Measurements from ENCODE around the gene PRRC2A.

Gene PRRC2A

DNA sequence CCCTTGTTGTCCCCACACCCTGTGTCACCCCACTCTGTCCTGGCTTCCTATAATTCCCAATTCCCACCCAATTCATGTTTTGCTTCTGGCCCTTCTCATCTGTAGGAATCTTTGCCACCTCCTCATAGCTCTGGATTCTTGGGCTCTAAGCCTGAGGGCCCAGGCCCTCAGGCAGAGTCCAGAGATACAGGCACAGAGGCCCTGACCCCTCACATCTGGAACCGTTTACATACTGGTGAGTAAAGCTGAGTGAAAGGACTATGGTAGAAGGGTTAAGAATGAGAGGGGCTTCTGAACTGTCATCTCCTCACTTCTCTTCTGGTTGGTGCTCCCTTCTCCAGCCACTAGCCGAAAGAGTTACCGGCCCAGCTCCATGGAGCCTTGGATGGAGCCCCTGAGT is 13.6 kb downstream of the PRRC2A start:
- H3K27ac ChIP-seq (replicated peaks) = no peak overlapping the region
- no peaks in the 10 kb centered on the region for H3K27me3 ChIP-seq (ENCODE audit: insufficient read depth, poor library complexity, severe bottlenecking)
- no peak for TF ChIP-seq CTCF (IDR thresholded peaks at IDR 0.05; ENCODE audit: insufficient read depth, low read length)
- TF ChIP-seq REST (IDR thresholded peaks at IDR 0.05; ENCODE audit: insufficient replicate concordance, low read depth) = no peak
- TF ChIP-seq GABPA (IDR thresholded peaks at IDR 0.05; ENCODE audit: low read depth) = no peak
- TF ChIP-seq SPI1 (IDR thresholded peaks at IDR 0.05; ENCODE audit: borderline replicate concordance, low read depth) = no peak
- no peak for TF ChIP-seq POLR2AphosphoS5 (IDR thresholded peaks at IDR 0.05; ENCODE audit: low read depth)
- H3K4me3 ChIP-seq (replicated peaks; ENCODE audit: insufficient read depth, low read length) = no peak overlapping the region
- DNase-seq (ENCODE audit: low read depth in 1 of 2, low spot score in 1 of 2) = no peak

- Histone ChIP-seq H3K27ac (replicated peaks) (no peak overlapping the region), H3K4me3 (replicated peaks; ENCODE audit: insufficient read depth, low read length) (no peak overlapping the region), H3K27me3 (ENCODE audit: insufficient read depth, poor library complexity, severe bottlenecking) (no peaks in the 10 kb centered on the region)
- DNase-seq (ENCODE audit: low read depth in 1 of 2, low spot score in 1 of 2) = no peak
- TF ChIP-seq CTCF (IDR thresholded peaks at IDR 0.05; ENCODE audit: insufficient read depth, low read length) (no peak), POLR2AphosphoS5 (IDR thresholded peaks at IDR 0.05; ENCODE audit: low read depth) (no peak)
These were observed 14.6 kb downstream of the PRRC2A start for GRCh38 chr6:31634969-31635575.

- Histone ChIP-seq H3K27me3 (ENCODE audit: insufficient read depth, poor library complexity, severe bottlenecking) (no peaks in the 10 kb centered on the region), H3K4me3 (replicated peaks; ENCODE audit: insufficient read depth, low read length) (no peak overlapping the region), H3K27ac (replicated peaks) (no peak overlapping the region)
- no peak for TF ChIP-seq CTCF (IDR thresholded peaks at IDR 0.05; ENCODE audit: insufficient read depth, low read length)
- TF ChIP-seq SPI1 (IDR thresholded peaks at IDR 0.05; ENCODE audit: borderline replicate concordance, low read depth) = no peak
- no peak for TF ChIP-seq POLR2AphosphoS5 (IDR thresholded peaks at IDR 0.05; ENCODE audit: low read depth)
- TF ChIP-seq GABPA (IDR thresholded peaks at IDR 0.05; ENCODE audit: low read depth) = no peak
- no peak for TF ChIP-seq REST (IDR thresholded peaks at IDR 0.05; ENCODE audit: insufficient replicate concordance, low read depth)
- no peak for DNase-seq (ENCODE audit: low read depth in 1 of 2, low spot score in 1 of 2)
These were observed 16.4 kb downstream of the PRRC2A start for GRCh38 chr6:31636698-31637596.
